Effector memory CD4-positive, alpha-beta T cell (primary cell): ENCODE measurements around the gene SYCP2L.

Source experiments
- DNase-seq, 3 donors: peaks; one replicate each; pipeline ENCODE4 v3.0.0-alpha.2; 2020
- H3K27ac ChIP-seq: 2 replicates; pipeline ENCODE4 v1.7.0; 2013; ENCODE audit warnings: mild to moderate bottlenecking, low read length, moderate library complexity; ENCODE audit not compliant: insufficient read depth, poor library complexity, severe bottlenecking
- H3K27me3 ChIP-seq: replicated peaks from 2 replicates; pipeline ENCODE4 v1.7.0; 2013; ENCODE audit warnings: mild to moderate bottlenecking, low read length; ENCODE audit not compliant: insufficient read depth, control insufficient read depth, poor library complexity, severe bottlenecking
- H3K36me3 ChIP-seq: 2 replicates; pipeline ENCODE4 v1.7.0; 2013; ENCODE audit warnings: mild to moderate bottlenecking, low read length, moderate library complexity; ENCODE audit not compliant: control insufficient read depth, insufficient read depth
- H3K4me1 ChIP-seq: 2 replicates; pipeline ENCODE4 v1.7.0; 2013; ENCODE audit warnings: low read length, mild to moderate bottlenecking; ENCODE audit not compliant: control insufficient read depth, insufficient read depth, poor library complexity, severe bottlenecking
- H3K4me3 ChIP-seq: 2 replicates; pipeline ENCODE4 v1.7.0; 2013; ENCODE audit warnings: low read length, low read depth, mild to moderate bottlenecking; ENCODE audit not compliant: insufficient read depth, poor library complexity, severe bottlenecking
- H3K9me3 ChIP-seq: 2 replicates; pipeline ENCODE4 v1.7.0; 2013; ENCODE audit warnings: mild to moderate bottlenecking, low read length, moderate library complexity; ENCODE audit not compliant: control insufficient read depth

The SYCP2L gene

GRCh38 chr6:11012295-11012754 lies 125.5 kb downstream of the SYCP2L start:
- Histone ChIP-seq H3K4me1 (no peaks in the 10 kb centered on the region), H3K4me3 (no peak overlapping the region), H3K27ac (no peak overlapping the region), H3K27me3 (no peaks in the 10 kb centered on the region), H3K9me3 (no peaks in the 10 kb centered on the region), H3K36me3 (no peaks in the 10 kb centered on the region)
- no peak for DNase-seq

DNA sequence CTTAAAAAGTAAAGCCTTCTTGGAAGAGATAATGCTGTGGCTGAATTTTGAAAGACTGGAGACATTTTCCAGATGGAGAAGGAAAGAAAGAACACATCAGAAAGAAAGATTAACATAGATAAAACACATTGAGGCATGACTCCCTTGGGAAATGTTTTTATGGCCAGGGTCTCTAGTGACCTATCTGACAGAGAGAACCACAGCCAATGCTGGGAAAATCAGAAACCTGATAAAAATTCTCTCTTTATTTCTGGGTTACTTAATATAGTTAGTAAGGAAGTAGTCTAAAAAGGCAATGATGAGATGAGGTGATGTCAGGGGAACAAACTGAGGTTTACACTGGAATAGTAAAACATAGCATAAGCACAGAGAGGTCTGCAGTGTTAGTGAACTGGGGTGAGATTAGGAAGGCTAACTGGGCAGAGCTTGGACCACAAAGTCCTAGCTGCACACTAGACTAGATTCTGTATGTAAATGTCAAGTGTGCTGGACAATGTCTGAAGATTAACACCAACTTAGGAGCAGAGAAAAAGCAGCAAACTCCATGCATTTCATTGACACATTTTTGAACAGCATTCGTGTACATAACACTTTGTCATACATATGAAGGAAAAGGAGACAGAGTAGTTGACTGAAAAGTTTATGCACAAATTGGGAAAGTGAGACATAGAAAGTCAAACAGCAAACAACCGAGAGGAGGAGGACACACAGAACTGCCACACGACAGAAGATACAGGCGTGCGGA lies 126.3 kb downstream of the SYCP2L start:
- no peaks in the 10 kb centered on the region for H3K36me3 ChIP-seq
- no peaks in the 10 kb centered on the region for H3K9me3 ChIP-seq
- no peak overlapping the region for H3K4me3 ChIP-seq
- DNase-seq = no peak
- no peaks in the 10 kb centered on the region for H3K27me3 ChIP-seq
- H3K4me1 ChIP-seq = no peaks in the 10 kb centered on the region
- H3K27ac ChIP-seq = no peak overlapping the region

DNA sequence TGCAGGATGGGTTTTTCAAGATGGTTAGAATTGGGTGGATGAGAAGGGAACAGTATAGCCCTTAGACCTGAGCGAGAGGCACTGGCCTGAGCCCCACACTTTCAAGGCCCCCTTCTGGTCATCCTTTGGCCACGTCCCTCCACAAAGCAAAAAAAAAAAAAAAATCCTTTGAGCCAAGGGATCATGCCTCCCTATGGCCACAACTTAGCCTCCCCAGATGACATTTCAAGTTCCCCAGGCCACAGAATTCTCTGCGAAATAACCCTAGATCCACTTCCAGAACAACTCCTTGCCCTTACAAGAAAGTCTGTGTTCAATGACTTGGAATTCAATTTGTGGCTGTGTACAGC lies 126.8 kb downstream of the SYCP2L start:
- Histone ChIP-seq H3K4me3 (no peak overlapping the region), H3K27ac (no peak overlapping the region), H3K9me3 (no peaks in the 10 kb centered on the region), H3K4me1 (no peaks in the 10 kb centered on the region), H3K36me3 (no peaks in the 10 kb centered on the region), H3K27me3 (no peaks in the 10 kb centered on the region)
- no peak for DNase-seq

DNA sequence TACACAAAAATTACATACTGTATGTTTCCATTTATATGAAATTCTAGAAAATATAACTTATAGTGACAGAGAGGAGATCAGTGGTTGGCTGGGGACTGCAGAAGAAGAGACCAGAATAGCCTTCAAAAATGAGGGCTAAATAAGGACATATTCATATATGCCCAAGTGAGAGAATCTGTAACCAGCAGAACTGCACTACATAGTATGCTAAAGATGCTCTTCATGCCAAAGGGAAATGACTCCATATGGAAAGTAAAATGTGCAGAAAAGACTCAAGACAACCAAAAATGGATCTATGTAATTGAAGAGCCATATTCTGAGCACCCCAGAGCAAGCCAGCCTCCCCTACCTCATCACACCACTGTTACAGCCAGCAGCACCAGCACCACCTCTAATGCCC lies 128.2 kb downstream of the SYCP2L start:
- Histone ChIP-seq H3K4me3 (no peak overlapping the region), H3K36me3 (no peaks in the 10 kb centered on the region), H3K27ac (no peak overlapping the region), H3K27me3 (no peaks in the 10 kb centered on the region), H3K4me1 (no peaks in the 10 kb centered on the region), H3K9me3 (no peaks in the 10 kb centered on the region)
- no peak for DNase-seq

- Histone ChIP-seq H3K27ac (no peak overlapping the region), H3K36me3 (no peaks in the 10 kb centered on the region), H3K4me1 (no peaks in the 10 kb centered on the region), H3K27me3 (no peaks in the 10 kb centered on the region), H3K4me3 (no peak overlapping the region), H3K9me3 (no peaks in the 10 kb centered on the region)
- no peak for DNase-seq
Observed at GRCh38 chr6:11016452-11016851, 129.6 kb downstream of the SYCP2L start.

DNA sequence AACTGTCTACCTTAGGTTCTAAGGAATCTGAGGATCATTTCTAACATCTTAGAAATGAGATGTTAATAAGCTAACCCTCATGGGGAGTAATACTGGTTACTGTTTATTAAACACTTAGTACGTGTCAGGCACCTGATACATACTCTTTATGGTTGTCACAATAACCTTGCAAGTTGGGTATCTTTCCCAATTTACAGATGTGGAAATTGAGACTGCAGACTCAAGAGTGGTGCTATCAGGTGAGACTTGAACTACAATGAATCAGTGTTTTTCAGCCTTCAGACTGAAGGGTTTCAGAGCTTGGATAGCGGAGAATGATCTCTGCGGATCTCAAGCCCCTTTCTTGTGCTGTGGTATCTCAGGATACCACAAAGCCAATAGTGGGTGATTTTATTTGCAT lies 130.2 kb downstream of the SYCP2L start:
- Histone ChIP-seq H3K4me1 (no peaks in the 10 kb centered on the region), H3K27me3 (no peaks in the 10 kb centered on the region)

DNA sequence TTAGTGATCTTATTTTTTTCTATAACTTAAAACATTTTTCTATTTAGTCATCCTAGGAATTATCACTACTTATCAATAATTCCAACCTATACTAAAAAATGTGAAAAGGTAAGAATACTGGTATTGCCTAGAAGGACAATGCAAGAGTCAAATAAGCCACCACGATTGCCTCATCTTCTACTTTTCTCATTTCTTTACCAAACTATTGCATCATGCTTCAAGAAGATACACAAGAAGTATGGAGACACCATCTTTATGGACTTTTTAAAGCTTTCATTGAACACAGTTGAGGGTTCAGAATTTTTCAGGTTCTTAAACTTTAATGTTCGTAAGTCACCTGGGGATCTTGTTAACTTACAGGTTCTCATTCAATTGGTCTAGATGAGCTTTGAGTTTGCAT lies 131.4 kb downstream of the SYCP2L start:
- no peaks in the 10 kb centered on the region for H3K27me3 ChIP-seq
- H3K4me3 ChIP-seq = no peak overlapping the region
- H3K36me3 ChIP-seq = no peaks in the 10 kb centered on the region
- H3K4me1 ChIP-seq = no peaks in the 10 kb centered on the region
- no peaks in the 10 kb centered on the region for H3K9me3 ChIP-seq
- no peak for DNase-seq
- no peak overlapping the region for H3K27ac ChIP-seq

More for the DNA sequence above, 130.2 kb downstream of the SYCP2L start:
- no peak for DNase-seq
- Histone ChIP-seq H3K27ac (no peak overlapping the region), H3K9me3 (no peaks in the 10 kb centered on the region), H3K4me3 (no peak overlapping the region), H3K36me3 (no peaks in the 10 kb centered on the region)

DNA sequence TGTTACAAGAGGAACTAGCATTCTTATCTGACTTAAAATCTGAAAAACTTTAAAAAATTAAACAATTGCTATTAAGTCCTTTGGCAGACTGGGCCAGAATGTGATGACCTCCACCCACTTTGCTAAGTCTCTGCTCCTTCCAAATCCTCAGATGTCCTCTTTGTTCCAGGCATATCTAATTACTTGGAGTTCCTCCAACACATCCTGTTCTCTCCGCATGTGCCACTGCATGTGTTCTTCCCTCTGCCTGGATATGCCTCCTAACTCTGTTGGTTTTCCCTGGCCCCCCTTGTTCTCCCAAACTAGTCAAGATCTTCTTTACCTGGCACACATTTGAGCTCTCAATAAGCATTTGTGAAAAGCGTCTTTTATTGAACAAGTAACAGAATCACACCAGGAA lies 134.2 kb downstream of the SYCP2L start:
- Histone ChIP-seq H3K9me3 (no peaks in the 10 kb centered on the region), H3K27ac (no peak overlapping the region), H3K4me3 (no peak overlapping the region), H3K4me1 (no peaks in the 10 kb centered on the region), H3K36me3 (no peaks in the 10 kb centered on the region), H3K27me3 (no peaks in the 10 kb centered on the region)
- DNase-seq = no peak

GRCh38 chr6:11021714-11022113 lies 134.9 kb downstream of the SYCP2L start:
- no peaks in the 10 kb centered on the region for H3K4me1 ChIP-seq
- no peak overlapping the region for H3K4me3 ChIP-seq
- no peaks in the 10 kb centered on the region for H3K9me3 ChIP-seq
- no peaks in the 10 kb centered on the region for H3K27me3 ChIP-seq
- DNase-seq = no peak
- H3K27ac ChIP-seq = no peak overlapping the region
- H3K36me3 ChIP-seq = no peaks in the 10 kb centered on the region

DNA sequence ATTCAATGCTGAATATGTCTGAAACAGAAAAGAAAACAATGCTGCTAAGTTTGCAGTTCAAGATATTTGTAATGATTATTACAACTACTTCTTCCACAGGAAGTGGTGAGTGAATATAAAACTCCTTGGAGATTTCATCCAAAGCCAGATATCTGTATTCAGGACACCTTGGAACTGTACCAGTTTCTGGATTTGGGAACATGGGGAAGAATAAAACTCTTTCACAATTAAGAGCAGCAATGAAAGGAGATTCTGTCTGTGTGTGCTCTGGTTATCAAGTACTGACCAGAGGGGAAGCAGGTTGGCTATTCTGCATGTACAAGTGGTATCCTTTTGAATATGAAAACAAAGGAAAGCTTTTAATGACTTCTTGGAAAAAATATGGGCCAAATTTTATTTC lies 136.2 kb downstream of the SYCP2L start:
- Histone ChIP-seq H3K36me3 (no peaks in the 10 kb centered on the region), H3K27me3 (no peaks in the 10 kb centered on the region), H3K4me1 (no peaks in the 10 kb centered on the region), H3K9me3 (no peaks in the 10 kb centered on the region), H3K27ac (no peak overlapping the region), H3K4me3 (no peak overlapping the region)
- DNase-seq = no peak
